GM10248 (cell line): ENCODE data around the gene TDRD10.

Source experiments
- CTCF ChIA-PET: fragments of 300-600 bp; sonication (Branson Sonifier 250); formaldehyde crosslinking; extraction: SDS; loops from one replicate; lab custom pipeline; 2021; ENCODE audit warnings: antibody characterized with exemption; lab: Yijun Ruan, JAX
- POLR2A ChIA-PET: fragments of 350-650 bp; sonication (Branson Sonifier 250); formaldehyde crosslinking; extraction: SDS; loops from one replicate; lab custom pipeline; 2020; ENCODE audit warnings: antibody characterized with exemption; lab: Yijun Ruan, JAX
- DNase-seq: peaks from one replicate; pipeline ENCODE4 v3.0.0; 2012; ENCODE audit errors: extremely low spot score
- TF ChIP-seq, protein P1 (sequence below): IDR thresholded peaks from 2 replicates; pipeline ENCODE4 v1.5.1; 2012; ENCODE audit warnings: mild to moderate bottlenecking, low read depth; ENCODE audit errors: extremely low read depth, missing control alignments, control extremely low read depth

The TDRD10 gene

DNA sequence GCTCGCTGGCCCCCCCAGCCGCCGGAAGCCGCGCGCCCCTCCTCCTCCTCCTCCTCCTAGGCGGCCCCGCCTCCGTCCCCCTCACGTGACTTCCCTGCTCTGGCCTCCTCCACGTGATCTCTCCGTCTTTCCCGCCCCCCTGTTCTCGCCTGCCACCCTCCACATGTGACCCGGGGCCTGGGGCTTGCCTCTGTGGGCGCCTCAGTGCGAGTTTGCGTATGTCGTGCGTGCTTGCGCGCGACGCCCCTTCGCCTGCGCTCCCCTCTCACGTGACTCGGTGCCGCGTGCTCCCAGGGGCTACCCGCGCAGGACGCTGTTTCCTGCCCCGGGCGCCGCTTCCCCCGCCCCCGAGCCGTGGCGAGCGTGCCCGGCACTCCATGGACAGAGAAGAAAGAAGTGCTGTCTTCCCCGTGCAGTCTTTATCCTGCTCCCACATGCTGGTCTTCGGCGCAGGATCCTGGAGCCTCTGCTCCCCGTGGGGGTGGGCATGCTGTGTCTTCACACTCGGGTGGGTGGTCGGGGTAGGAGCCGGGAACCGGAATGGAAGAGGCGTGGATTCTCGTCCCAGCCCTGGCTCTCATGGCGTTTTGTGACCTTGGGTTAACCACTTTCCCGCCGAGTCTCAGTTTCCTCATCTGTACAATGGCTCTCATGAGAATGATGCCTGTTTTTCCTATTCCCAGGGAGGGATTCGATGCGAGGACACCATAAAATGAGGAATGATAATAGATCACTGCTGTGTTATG, 56.9 kb downstream of the TDRD10 start:
- POLR2A ChIA-PET, result interaction anchor here (0.7 kb wide), 1 partner anchor 389 kb away, joined by 3 read pairs; no protein-coding TSS in a partner anchor
- CTCF ChIA-PET, result interaction anchor here (0.8 to 14.3 kb wide), 48 partner anchors 9 to 576 kb away, joined by 3 to 369 read pairs (median 6); partner anchors contain the start of genes ADAM15, CHRNB2, KCNN3 and PMVK
- TF ChIP-seq, protein P1, sequence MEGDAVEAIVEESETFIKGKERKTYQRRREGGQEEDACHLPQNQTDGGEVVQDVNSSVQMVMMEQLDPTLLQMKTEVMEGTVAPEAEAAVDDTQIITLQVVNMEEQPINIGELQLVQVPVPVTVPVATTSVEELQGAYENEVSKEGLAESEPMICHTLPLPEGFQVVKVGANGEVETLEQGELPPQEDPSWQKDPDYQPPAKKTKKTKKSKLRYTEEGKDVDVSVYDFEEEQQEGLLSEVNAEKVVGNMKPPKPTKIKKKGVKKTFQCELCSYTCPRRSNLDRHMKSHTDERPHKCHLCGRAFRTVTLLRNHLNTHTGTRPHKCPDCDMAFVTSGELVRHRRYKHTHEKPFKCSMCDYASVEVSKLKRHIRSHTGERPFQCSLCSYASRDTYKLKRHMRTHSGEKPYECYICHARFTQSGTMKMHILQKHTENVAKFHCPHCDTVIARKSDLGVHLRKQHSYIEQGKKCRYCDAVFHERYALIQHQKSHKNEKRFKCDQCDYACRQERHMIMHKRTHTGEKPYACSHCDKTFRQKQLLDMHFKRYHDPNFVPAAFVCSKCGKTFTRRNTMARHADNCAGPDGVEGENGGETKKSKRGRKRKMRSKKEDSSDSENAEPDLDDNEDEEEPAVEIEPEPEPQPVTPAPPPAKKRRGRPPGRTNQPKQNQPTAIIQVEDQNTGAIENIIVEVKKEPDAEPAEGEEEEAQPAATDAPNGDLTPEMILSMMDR, result no peak
- DNase-seq, result peak; percentile 98

DNA sequence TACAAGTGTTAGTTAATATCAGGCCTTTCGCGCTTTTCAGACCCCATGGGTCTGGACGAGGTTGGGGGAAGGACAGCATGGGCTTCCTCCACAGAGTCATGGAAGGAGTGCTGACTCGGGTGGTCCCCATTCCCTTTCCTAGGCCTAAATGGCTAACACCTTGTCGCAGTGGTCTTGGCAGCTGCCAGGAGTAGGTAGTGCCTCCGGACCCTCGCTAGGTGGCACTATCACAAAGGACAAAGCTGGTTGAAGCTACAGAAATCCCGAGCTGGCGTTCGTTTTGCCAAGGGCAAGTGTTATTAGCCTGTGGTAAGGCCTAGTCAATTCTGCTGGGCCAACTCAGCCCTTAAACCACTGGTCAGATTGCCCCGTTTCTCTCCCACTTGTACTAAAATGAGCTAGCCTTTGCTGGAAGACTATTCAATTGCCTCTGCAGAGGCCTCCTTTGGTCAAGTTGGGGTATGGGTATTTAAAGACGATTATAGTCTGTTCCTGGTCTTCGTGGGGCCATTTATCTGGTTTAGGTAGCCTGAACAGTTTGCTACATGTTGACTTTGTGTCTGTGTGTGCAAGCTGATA, 57.5 kb downstream of the TDRD10 start:
- TF ChIP-seq, protein P1, result peak; percentile 92
- POLR2A ChIA-PET, result interaction anchor here (0.7 to 0.8 kb wide), 2 partner anchors 389 to 396 kb away, joined by 3 read pairs; no protein-coding TSS in a partner anchor
- CTCF ChIA-PET, result interaction anchor here (0.6 to 3.0 kb wide), 66 partner anchors 9 to 575 kb away, joined by 3 to 37 read pairs (median 5); partner anchors contain the start of genes ADAM15, ADAR, CHRNB2 and KCNN3
- DNase-seq, result peak; percentile 80

DNA sequence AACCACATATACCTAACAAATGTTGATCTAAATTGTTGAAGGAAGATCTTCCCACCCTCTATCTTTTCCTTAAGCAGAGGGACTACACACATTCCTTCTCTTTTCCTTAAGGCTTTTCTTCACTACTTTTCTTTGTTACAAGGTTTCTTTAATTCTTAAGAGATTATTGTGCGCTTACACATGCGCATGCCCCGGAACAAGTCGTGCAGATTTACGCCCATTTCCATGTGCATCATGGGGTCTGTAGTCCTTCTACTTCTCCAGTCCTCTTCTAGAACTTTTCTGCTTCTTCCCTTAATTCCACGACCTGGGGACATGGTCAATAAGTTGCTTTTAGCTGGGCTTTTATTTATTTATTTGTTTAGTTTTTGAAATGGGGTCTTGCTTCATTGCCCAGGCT, 63.9 kb downstream of the TDRD10 start:
- DNase-seq, result no peak
- TF ChIP-seq, protein P1, result no peak
- ChIA-PET POLR2A (no interaction called here), CTCF (interaction anchor here (0.7 to 3.8 kb wide), 5 partner anchors 13 to 526 kb away, joined by 3 to 19 read pairs (median 5); no protein-coding TSS in a partner anchor)

DNA sequence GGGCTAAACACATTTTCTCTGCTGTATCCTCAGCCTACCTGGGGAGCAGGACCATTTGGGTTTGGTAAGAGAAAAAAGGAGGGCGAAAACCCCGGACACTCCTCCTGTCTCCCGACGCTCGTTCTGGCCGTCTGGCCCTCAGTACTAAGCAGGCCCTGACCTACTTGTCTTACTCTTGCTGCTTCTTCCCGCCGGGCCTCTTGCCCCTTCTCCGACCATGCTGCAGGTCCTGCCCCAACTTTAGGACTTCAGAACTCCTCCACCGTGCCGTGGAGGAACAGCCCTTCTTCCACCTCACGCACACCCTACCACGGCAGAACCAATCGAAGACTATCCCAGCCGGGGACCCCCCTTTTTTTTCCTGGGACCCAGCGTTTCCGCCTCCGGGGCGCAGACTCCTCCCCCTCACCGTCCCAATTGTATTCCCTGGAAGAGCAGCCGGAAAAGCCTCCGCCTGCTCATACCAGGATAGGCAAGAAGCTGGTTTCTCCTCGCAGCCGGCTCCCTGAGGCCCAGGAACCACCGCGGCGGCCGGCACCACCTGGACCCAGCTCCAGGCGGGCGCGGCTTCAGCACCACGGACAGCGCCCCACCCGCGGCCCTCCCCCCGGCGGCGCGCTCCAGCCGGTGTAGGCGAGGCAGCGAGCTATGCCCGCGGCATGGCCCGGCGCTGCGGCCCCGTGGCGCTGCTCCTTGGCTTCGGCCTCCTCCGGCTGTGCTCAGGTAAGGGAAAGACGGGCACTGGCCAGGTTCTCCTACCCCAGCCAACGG, 65.6 kb downstream of the TDRD10 start, which contains the start of gene CHRNB2:
Gene CHRNB2, plus strand, starts transcription at position 393 of the 771 bp plus-strand sequence. Its CDS starts 267 bp downstream, at position 660.
- DNase-seq, result peak; percentile 87
- ChIA-PET POLR2A (interaction anchor here (0.6 kb wide), 2 partner anchors 41 to 684 kb away, joined by 3 to 5 read pairs; no protein-coding TSS in a partner anchor), CTCF (interaction anchor here (1.6 to 3.8 kb wide), 5 partner anchors 8 to 524 kb away, joined by 4 to 19 read pairs (median 6); no protein-coding TSS in a partner anchor)
- TF ChIP-seq, protein P1, result no peak

DNA sequence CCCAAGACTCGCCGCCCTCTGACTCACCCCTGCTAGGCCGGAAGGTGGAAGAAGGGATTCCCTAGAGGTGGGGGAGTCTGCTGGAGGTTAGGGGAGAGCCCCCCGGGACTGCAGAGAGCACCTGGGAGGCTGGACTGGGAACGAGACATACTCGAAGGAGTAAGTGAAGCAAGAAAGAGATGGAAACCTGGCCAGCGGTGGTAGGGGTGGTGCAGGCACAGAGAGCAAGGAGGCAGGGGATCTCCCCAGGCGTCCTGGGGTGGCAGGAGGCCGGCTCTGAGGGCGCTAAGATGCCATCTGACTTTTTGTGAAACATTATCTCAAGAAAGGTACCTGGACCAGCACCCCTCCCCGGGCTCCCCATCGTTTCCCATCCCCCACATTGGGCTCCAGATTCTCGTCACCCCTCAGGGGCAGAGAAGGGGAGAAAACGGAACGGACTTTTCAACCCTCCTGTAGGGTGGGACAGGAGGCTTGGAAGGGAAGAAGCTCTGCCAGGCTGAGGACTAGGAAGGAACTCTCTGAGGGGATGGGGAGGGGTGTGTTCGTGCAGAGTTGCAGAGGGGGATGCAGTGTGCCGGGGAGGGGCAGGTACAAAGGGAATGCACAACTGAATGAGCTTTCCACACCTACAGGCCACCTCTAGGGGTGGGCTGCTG, 66.3 kb downstream of the TDRD10 start:
- DNase-seq, result no peak
- CTCF ChIA-PET, result interaction anchor here (1.3 to 3.8 kb wide), 5 partner anchors 8 to 449 kb away, joined by 3 to 19 read pairs (median 6); no protein-coding TSS in a partner anchor
- TF ChIP-seq, protein P1, result no peak
- POLR2A ChIA-PET, result no interaction called here
